Right lobe of liver (tissue), 4 donors: ENCODE data around the gene PPP2R3C.

Experiments
- CTCF ChIP-seq, 4 donors: fragments of 200-600 bp in 3 of 4; fragments of 450-650 bp in 1 of 4; IDR thresholded peaks; one replicate each; pipeline versions ENCODE4 v1.5.1 to v1.8.0; 2016 to 2022; ENCODE audit warnings: antibody characterized with exemption in 4 of 4, mild to moderate bottlenecking in 2 of 4
- POLR2A ChIP-seq: fragments of 450-650 bp; IDR thresholded peaks from one replicate; pipeline ENCODE4 v1.6.1; 2017; ENCODE audit warnings: antibody characterized with exemption, mild to moderate bottlenecking
- donor health status: DM: no; HTN: no; CAD: no.
- donor health status: DM: no; HTN: no; CAD: no.
- donor health status: DM: no; HTN: yes; CAD: no.

- no peak for TF ChIP-seq CTCF (IDR thresholded peaks at IDR 0.05)
- no peak for TF ChIP-seq POLR2A
Observed at GRCh38 chr14:35144029-35144428, 22.2 kb upstream of the PPP2R3C start.
